Measurements from ENCODE around the gene ZNF507. TPM values are rescaled to one million over a fixed set of nuclear protein-coding genes. Genes with fewer than 3 reads are reported as not detected.

Gene ZNF507
- total RNA-seq, 1 donor from 2014 or later = 14.7 TPM

- no peak overlapping the region for H3K4me3 ChIP-seq (ENCODE audit: insufficient read depth, low read depth, low read length)
- no peaks in the 10 kb centered on the region for H3K9me3 Mint-ChIP-seq (ENCODE audit: unreplicated experiment)
- H3K27ac ChIP-seq (ENCODE audit: low read depth, low read length) = no peak overlapping the region
- H3K4me2 ChIP-seq (ENCODE audit: low read length) = no peak overlapping the region
- peaks cover 11% of the 10 kb centered on the region for H3K4me1 Mint-ChIP-seq (ENCODE audit: low read depth, unreplicated experiment)
- no peak overlapping the region for H3K4me3 Mint-ChIP-seq (ENCODE audit: unreplicated experiment)
- H3K36me3 ChIP-seq (ENCODE audit: insufficient read depth, low read length) = peaks cover 26% of the 10 kb centered on the region
- H3K27ac Mint-ChIP-seq (ENCODE audit: unreplicated experiment) = no peak overlapping the region
- no peaks in the 10 kb centered on the region for H3K27me3 Mint-ChIP-seq (ENCODE audit: low read depth, unreplicated experiment)
- no peak overlapping the region for H3K9ac ChIP-seq (ENCODE audit: low read length)
- H2AFZ ChIP-seq (ENCODE audit: low read depth, low read length) = no peak overlapping the region
- H4K20me1 ChIP-seq (ENCODE audit: insufficient read depth, low read length) = peaks cover 60% of the 10 kb centered on the region
- no peaks in the 10 kb centered on the region for H3K27me3 ChIP-seq (ENCODE audit: insufficient read depth, low read length)
- no peaks in the 10 kb centered on the region for H3K9me3 ChIP-seq (ENCODE audit: insufficient read depth, low read depth, low read length)
- H3K4me1 ChIP-seq (ENCODE audit: insufficient read depth, low read length) = no peaks in the 10 kb centered on the region
- DNase-seq (ENCODE audit: low read depth) (no peak), FAIRE-seq (no peak)
- H3K79me2 ChIP-seq (ENCODE audit: insufficient read depth, low read length) = peaks cover 45% of the 10 kb centered on the region
- TF ChIP-seq CTCF (IDR thresholded peaks at IDR 0.05; ENCODE audit: insufficient read depth, low read depth, low read length) = no peak
- H3K36me3 Mint-ChIP-seq (ENCODE audit: low read depth, unreplicated experiment) = peaks cover 10% of the 10 kb centered on the region
Measured at GRCh38 chr19:32363175-32363574, 17.8 kb downstream of the ZNF507 start.

GRCh38 chr19:32363632-32364031 is 18.2 kb downstream of the ZNF507 start:
- Histone ChIP-seq H3K9ac (ENCODE audit: low read length) (no peak overlapping the region), H4K20me1 (ENCODE audit: insufficient read depth, low read length) (peaks cover 64% of the 10 kb centered on the region), H3K36me3 (ENCODE audit: insufficient read depth, low read length) (peaks cover 22% of the 10 kb centered on the region), H3K9me3 (ENCODE audit: insufficient read depth, low read depth, low read length) (no peaks in the 10 kb centered on the region), H3K79me2 (ENCODE audit: insufficient read depth, low read length) (peaks cover 49% of the 10 kb centered on the region), H3K4me2 (ENCODE audit: low read length) (no peak overlapping the region), H3K27ac (ENCODE audit: low read depth, low read length) (no peak overlapping the region), H3K27me3 (ENCODE audit: insufficient read depth, low read length) (no peaks in the 10 kb centered on the region), H3K4me3 (ENCODE audit: insufficient read depth, low read depth, low read length) (no peak overlapping the region), H2AFZ (ENCODE audit: low read depth, low read length) (no peak overlapping the region), H3K4me1 (ENCODE audit: insufficient read depth, low read length) (no peaks in the 10 kb centered on the region)
- DNase-seq (ENCODE audit: low read depth) (no peak), FAIRE-seq (no peak)
- H3K4me3 Mint-ChIP-seq (ENCODE audit: unreplicated experiment) = no peak overlapping the region
- H3K4me1 Mint-ChIP-seq (ENCODE audit: low read depth, unreplicated experiment) = peaks cover 11% of the 10 kb centered on the region
- no peak overlapping the region for H3K27ac Mint-ChIP-seq (ENCODE audit: unreplicated experiment)
- no peaks in the 10 kb centered on the region for H3K27me3 Mint-ChIP-seq (ENCODE audit: low read depth, unreplicated experiment)
- TF ChIP-seq EZH2 (IDR thresholded peaks at IDR 0.05; ENCODE audit: insufficient read depth, low read length) (no peak), CTCF (IDR thresholded peaks at IDR 0.05; ENCODE audit: insufficient read depth, low read depth, low read length) (no peak)
- peaks cover 10% of the 10 kb centered on the region for H3K36me3 Mint-ChIP-seq (ENCODE audit: low read depth, unreplicated experiment)
- H3K9me3 Mint-ChIP-seq (ENCODE audit: unreplicated experiment) = no peaks in the 10 kb centered on the region

- Mint-ChIP-seq H3K27me3 (ENCODE audit: low read depth, unreplicated experiment) (no peaks in the 10 kb centered on the region), H3K36me3 (ENCODE audit: low read depth, unreplicated experiment) (peaks cover 10% of the 10 kb centered on the region), H3K4me1 (ENCODE audit: low read depth, unreplicated experiment) (peaks cover 11% of the 10 kb centered on the region), H3K9me3 (ENCODE audit: unreplicated experiment) (no peaks in the 10 kb centered on the region), H3K27ac (ENCODE audit: unreplicated experiment) (no peak overlapping the region), H3K4me3 (ENCODE audit: unreplicated experiment) (no peak overlapping the region)
- DNase-seq (ENCODE audit: low read depth) = no peak
- Histone ChIP-seq H3K9ac (ENCODE audit: low read length) (no peak overlapping the region), H3K79me2 (ENCODE audit: insufficient read depth, low read length) (peaks cover 53% of the 10 kb centered on the region), H3K4me1 (ENCODE audit: insufficient read depth, low read length) (no peaks in the 10 kb centered on the region), H3K27ac (ENCODE audit: low read depth, low read length) (no peak overlapping the region), H3K9me3 (ENCODE audit: insufficient read depth, low read depth, low read length) (no peaks in the 10 kb centered on the region), H3K4me3 (ENCODE audit: insufficient read depth, low read depth, low read length) (no peak overlapping the region), H3K27me3 (ENCODE audit: insufficient read depth, low read length) (no peaks in the 10 kb centered on the region), H4K20me1 (ENCODE audit: insufficient read depth, low read length) (peaks cover 65% of the 10 kb centered on the region), H2AFZ (ENCODE audit: low read depth, low read length) (no peak overlapping the region), H3K4me2 (ENCODE audit: low read length) (no peak overlapping the region), H3K36me3 (ENCODE audit: insufficient read depth, low read length) (peaks cover 18% of the 10 kb centered on the region)
- TF ChIP-seq CTCF (IDR thresholded peaks at IDR 0.05; ENCODE audit: insufficient read depth, low read depth, low read length) (no peak), EZH2 (IDR thresholded peaks at IDR 0.05; ENCODE audit: insufficient read depth, low read length) (no peak)
- no peak for FAIRE-seq
Measured at GRCh38 chr19:32364040-32364439, 18.6 kb downstream of the ZNF507 start.

Measured in astrocyte (in vitro differentiated cells and primary cell).